ENCODE results near the gene TBX19.

DNA sequence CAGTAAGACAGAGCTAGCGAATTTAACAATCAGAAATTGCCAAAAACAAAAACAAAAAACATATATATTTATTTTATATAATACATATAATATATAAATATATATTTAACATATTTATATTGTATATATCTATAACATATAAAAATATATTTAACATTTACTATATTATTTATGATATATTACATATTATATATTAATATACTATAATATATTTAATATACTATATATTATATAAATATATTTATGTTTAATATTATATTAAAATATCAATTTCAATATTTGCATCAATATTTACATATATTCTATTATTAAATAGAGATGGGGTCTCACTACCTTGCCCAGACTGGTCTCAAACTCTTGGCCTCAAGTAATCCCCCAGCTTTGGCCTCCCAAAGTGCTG, 50.9 kb downstream of the TBX19 start:
- TF ChIP-seq CTCF (optimal IDR thresholded peaks at IDR 0.05 in 1 of 3, IDR thresholded peaks at IDR 0.05 in 1 of 3, conservative IDR thresholded peaks at IDR 0.05 in 1 of 3; ENCODE audit: extremely low read depth in 1 of 3, insufficient read depth in 2 of 3, low read length in 3 of 3) (no peak), EZH2 (IDR thresholded peaks at IDR 0.05; ENCODE audit: low read length) (no peak)

Data from keratinocyte (primary cell).